HCT116 (cell line): ENCODE results near the gene USP47. TPM values are rescaled to one million over a fixed set of nuclear protein-coding genes. Genes with fewer than 3 reads are reported as not detected.

Experiments
- ATAC-seq: fragments of 200-7000 bp; cut with Tn5 transposase; 2 replicates; pipeline ENCODE4 v1.9.1; 2020; ENCODE audit warnings: mild to moderate bottlenecking, moderate library complexity
- BruUV-seq: library from RNA; stranded (reverse); fragments of 400-500 nt; replicated peaks from 2 replicates; lab custom pipeline; 2021; lab: Mats Ljungman, UMichigan
- CTCF ChIA-PET: fragments of 300-600 bp; sonication (Branson Sonifier 250); formaldehyde crosslinking; loops from one replicate; lab custom pipeline; 2021; ENCODE audit warnings: antibody characterized with exemption; lab: Charles Lee
- POLR2A ChIA-PET: fragments of 300-600, 350-600 bp; sonication (Branson Sonifier 250); formaldehyde crosslinking; loops from one replicate; lab custom pipeline; 2021; ENCODE audit warnings: antibody characterized with exemption; lab: Charles Lee
- RAD21 ChIA-PET, 2 experiments: fragments of 300-600 bp; sonication (Branson Sonifier 250); formaldehyde crosslinking; loops; one replicate each; lab custom pipeline; 2023; ENCODE audit warnings: low total read pairs in 2 of 2; ENCODE audit not compliant: uncharacterized antibody in 2 of 2, unreplicated experiment in 2 of 2, low non-redundant PET in 1 of 2; lab: Charles Lee
- DNase-seq: peaks from one replicate; pipeline ENCODE4 v3.0.0-alpha.2; 2010; ENCODE audit warnings: low read depth, low spot score
- H2AFZ ChIP-seq: fragments of 200-600 bp; shearing (Covaris generic), sonication (generic); 2 replicates; pipeline ENCODE4 v1.6.1; 2017; ENCODE audit warnings: low read depth, mixed run types, mixed read lengths, antibody characterized with exemption, low read length; ENCODE audit not compliant: poor library complexity, severe bottlenecking
- H3K27ac ChIP-seq: 2 replicates; pipeline ENCODE4 v1.5.1; 2012; ENCODE audit warnings: low read depth, low read length
- H3K27me3 ChIP-seq: fragments of 200-600 bp; sonication (generic); 2 replicates; pipeline ENCODE4 v1.6.1; 2016; ENCODE audit warnings: mixed run types, low read length, mixed read lengths; ENCODE audit not compliant: insufficient read depth
- H3K36me3 ChIP-seq, 2 experiments: fragments of 200-500 bp in 1 of 2; fragments of 200-600 bp in 1 of 2; sonication (Bioruptor generic) in 1 of 2; sonication (generic) in 1 of 2; 2 replicates each; pipeline versions ENCODE4 v1.5.1 to v1.6.1; 2014 to 2016; ENCODE audit warnings: low read length in 2 of 2, inconsistent platforms in 1 of 2, mixed read lengths in 1 of 2, mixed run types in 1 of 2; ENCODE audit not compliant: insufficient read depth in 2 of 2, control insufficient read depth in 1 of 2
- H3K4me1 ChIP-seq, 2 experiments: fragments of 200-600 bp in 1 of 2; sonication (generic) in 1 of 2; 2 replicates each; pipeline versions ENCODE4 v1.5.1 to v1.6.1; 2012 to 2017; ENCODE audit warnings: low read length in 2 of 2, inconsistent platforms in 1 of 2, mild to moderate bottlenecking in 1 of 2, mixed read lengths in 1 of 2, mixed run types in 1 of 2, moderate library complexity in 1 of 2; ENCODE audit not compliant: insufficient read depth in 2 of 2, control insufficient read depth in 1 of 2
- H3K4me2 ChIP-seq: fragments of 200-600 bp; sonication (generic); 2 replicates; pipeline ENCODE4 v1.6.1; 2017; ENCODE audit warnings: mixed run types, low read length, mixed read lengths
- H3K4me3 ChIP-seq, 2 experiments: fragments of 200-600 bp in 1 of 2; sonication (generic) in 1 of 2; replicated peaks in 1 of 2; 2 replicates each; pipeline ENCODE4 v1.5.1; 2011 to 2016; ENCODE audit warnings: low read length in 2 of 2, control low read depth in 1 of 2, low read depth in 1 of 2, mild to moderate bottlenecking in 1 of 2, mixed read lengths in 1 of 2, mixed run types in 1 of 2
- H3K79me2 ChIP-seq: fragments of 200-600 bp; sonication (generic); 2 replicates; pipeline ENCODE4 v1.6.1; 2017; ENCODE audit warnings: mild to moderate bottlenecking, mixed run types, low read length, moderate library complexity, mixed read lengths; ENCODE audit not compliant: insufficient read depth
- H3K9ac ChIP-seq: fragments of 200-600 bp; sonication (generic); 2 replicates; pipeline ENCODE4 v1.6.1; 2016; ENCODE audit warnings: low read length, mixed read lengths
- H3K9me2 ChIP-seq: fragments of 200-600 bp; sonication (generic), shearing (Covaris generic); 2 replicates; pipeline ENCODE4 v1.6.1; 2017; ENCODE audit warnings: mixed run types, mild to moderate bottlenecking, moderate library complexity; ENCODE audit not compliant: insufficient read depth
- H3K9me3 ChIP-seq, 2 experiments: fragments of 200-500 bp in 1 of 2; fragments of 200-600 bp in 1 of 2; sonication (Bioruptor generic) in 1 of 2; sonication (generic) in 1 of 2; 2 replicates each; pipeline ENCODE4 v1.6.1; 2014 to 2017; ENCODE audit warnings: low read length in 2 of 2, mixed read lengths in 2 of 2, inconsistent platforms in 1 of 2, low read depth in 1 of 2, mild to moderate bottlenecking in 1 of 2, mixed run types in 1 of 2, moderate library complexity in 1 of 2; ENCODE audit not compliant: control insufficient read depth in 1 of 2, insufficient read depth in 1 of 2
- H4K20me1 ChIP-seq: fragments of 200-600 bp; sonication (generic), shearing (Covaris generic); 2 replicates; pipeline ENCODE4 v1.6.1; 2017; ENCODE audit warnings: mixed run types, mild to moderate bottlenecking, moderate library complexity; ENCODE audit not compliant: insufficient read depth
- CBX3 ChIP-seq: IDR thresholded peaks from 2 replicates; pipeline ENCODE4 v1.6.1; 2012; ENCODE audit warnings: low read depth
- CEBPB ChIP-seq: IDR thresholded peaks from 2 replicates; pipeline ENCODE4 v1.6.1; 2012; ENCODE audit warnings: low read depth
- EGR1 ChIP-seq: IDR thresholded peaks from 2 replicates; pipeline ENCODE4 v1.6.1; 2012; ENCODE audit warnings: low read depth
- ELF1 ChIP-seq: IDR thresholded peaks from 2 replicates; pipeline ENCODE4 v1.6.1; 2012; ENCODE audit warnings: low read depth, borderline replicate concordance
- EZH2 ChIP-seq: fragments of 200-600 bp; sonication (generic); IDR thresholded peaks from 2 replicates; pipeline ENCODE4 v1.6.1; 2017; ENCODE audit warnings: antibody characterized with exemption, mixed run types
- EZH2phosphoT487 ChIP-seq: fragments of 200-600 bp; IDR thresholded peaks from 2 replicates; pipeline ENCODE4 v1.6.1; 2018; ENCODE audit warnings: antibody characterized with exemption, borderline replicate concordance
- FOSL1 ChIP-seq: IDR thresholded peaks from 2 replicates; pipeline ENCODE4 v1.6.1; 2012; ENCODE audit warnings: low read depth
- JUND ChIP-seq: IDR thresholded peaks from 2 replicates; pipeline ENCODE4 v1.6.1; 2012
- POLR2AphosphoS5 ChIP-seq: IDR thresholded peaks from 2 replicates; pipeline ENCODE4 v1.6.1; 2011; ENCODE audit warnings: mild to moderate bottlenecking, low read depth, low read length, moderate library complexity
- RAD21 ChIP-seq: IDR thresholded peaks from 2 replicates; pipeline ENCODE4 v1.6.1; 2012; ENCODE audit warnings: low read depth, mild to moderate bottlenecking
- SIN3A ChIP-seq: IDR thresholded peaks from 2 replicates; pipeline ENCODE4 v1.6.1; 2012; ENCODE audit warnings: low read depth
- TCF7L2 ChIP-seq: IDR thresholded peaks from 2 replicates; pipeline ENCODE4 v1.7.0; 2011; ENCODE audit warnings: borderline replicate concordance, inconsistent platforms; ENCODE audit not compliant: insufficient read depth, insufficient read length; ENCODE audit errors: extremely low read depth
- YY1 ChIP-seq: IDR thresholded peaks from 2 replicates; pipeline ENCODE4 v1.6.1; 2011; ENCODE audit warnings: low read length, low read depth, moderate library complexity, mild to moderate bottlenecking; ENCODE audit not compliant: insufficient replicate concordance; ENCODE audit errors: extremely low read depth
- ZFX ChIP-seq: fragments of 450-650 bp; IDR thresholded peaks from 2 replicates; pipeline ENCODE4 v1.6.1; 2017
- ZNF274 ChIP-seq: fragments of 200-500 bp; sonication (Bioruptor generic); IDR thresholded peaks from 2 replicates; pipeline ENCODE4 v1.6.1; 2014; ENCODE audit warnings: mild to moderate bottlenecking, low read depth, low read length, inconsistent platforms
- intact Hi-C: fragments of 100-400 bp; cut with micrococcal nuclease; formaldehyde crosslinking; loops from 2 replicates; pipeline ENCODE4 v1.10.0; 2022
- total RNA-seq: library from RNA; stranded (reverse); gene quantifications from one replicate; pipeline ENCODE4 v1.2.1, GENCODE V29; 2021; ENCODE audit not compliant: unreplicated experiment
- TF ChIP-seq, protein P1 (sequence below): IDR thresholded peaks from 2 replicates; pipeline ENCODE4 v1.6.1; 2011; ENCODE audit warnings: mild to moderate bottlenecking, low read length, moderate library complexity; ENCODE audit not compliant: insufficient replicate concordance; ENCODE audit errors: extremely low read depth
- TF ChIP-seq, protein P2 (sequence below), 3 experiments: fragments of 200-600 bp in 1 of 3; sonication (generic) in 1 of 3; IDR thresholded peaks in 2 of 3; conservative IDR thresholded peaks in 1 of 3; 2 replicates each; pipeline ENCODE4 v1.5.1; 2012 to 2017; ENCODE audit warnings: low read depth in 2 of 3, low read length in 2 of 3, antibody characterized with exemption in 1 of 3, borderline replicate concordance in 1 of 3, control low read depth in 1 of 3, mild to moderate bottlenecking in 1 of 3, mixed read lengths in 1 of 3, mixed run types in 1 of 3, moderate library complexity in 1 of 3; ENCODE audit not compliant: insufficient read depth in 1 of 3
- TF ChIP-seq, protein P3 (sequence below): IDR thresholded peaks from 2 replicates; pipeline ENCODE4 v1.6.1; 2012; ENCODE audit warnings: low read depth
- TF ChIP-seq, protein P4 (sequence below): IDR thresholded peaks from 2 replicates; pipeline ENCODE4 v1.6.1; 2012

USP47 gene
- total RNA-seq, 1 experiment from 2014 or later, result 18.9 TPM

DNA sequence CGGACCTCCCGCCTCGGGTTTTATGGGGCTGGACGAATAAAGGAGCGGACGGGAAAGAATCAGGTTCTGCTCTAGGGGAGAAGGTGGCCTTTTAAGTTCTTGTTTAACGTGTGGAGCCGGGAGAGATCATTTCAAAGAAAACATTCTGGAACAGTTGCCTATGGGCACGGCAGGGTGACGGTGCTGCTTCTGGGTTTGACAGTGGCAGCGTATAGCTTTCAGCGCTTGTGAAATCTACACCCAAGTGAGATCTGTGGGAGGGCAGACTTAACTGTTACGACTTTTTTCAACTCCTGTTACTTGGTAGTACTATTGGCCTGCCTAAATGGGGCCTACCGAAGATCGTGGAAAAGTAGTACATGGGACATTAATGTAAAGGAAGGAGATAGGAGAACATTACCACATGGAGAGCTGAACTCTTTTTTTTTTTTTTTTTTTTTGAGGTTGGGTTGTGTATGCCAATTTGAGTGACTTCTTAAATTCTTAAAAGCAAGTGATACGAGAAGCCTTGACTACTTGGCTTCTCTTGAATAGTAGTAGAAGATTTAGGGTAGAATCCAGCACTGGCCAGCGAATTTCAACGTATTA, 743 bp downstream of the USP47 start:
- Histone ChIP-seq H3K4me1 (peaks cover 32 to 42% of the 10 kb centered on the region in 2 experiments), H3K27ac (peak overlapping the region; percentile 97), H3K36me3 (no peaks in the 10 kb centered on the region), H2AFZ (no peak overlapping the region), H3K9ac (peak overlapping the region; percentile 86), H3K79me2 (peaks cover 57% of the 10 kb centered on the region), H3K27me3 (no peaks in the 10 kb centered on the region), H3K9me2 (no peaks in the 10 kb centered on the region), H4K20me1 (peaks cover 6% of the 10 kb centered on the region; the same call in 1 of the 2 replicates), H3K4me2 (peak overlapping the region; percentile 89), H3K9me3 (no peaks in the 10 kb centered on the region), H3K4me3 (peak overlapping the region; percentile 81 to 88)
- DNase-seq (peak; percentile 53), ATAC-seq (peak; percentile 53)
- ChIA-PET CTCF (interaction anchor here (0.9 kb wide), 1 partner anchor 14 kb away, joined by 3 read pairs; no protein-coding TSS in a partner anchor), POLR2A (interaction anchor here (1.4 kb wide), 1 partner anchor 31 kb away, joined by 6 read pairs; no protein-coding TSS in a partner anchor), RAD21 (interaction anchor here in 1 of 2 experiments (0.7 kb wide), 1 partner anchor 769 kb away, joined by 6 read pairs; no protein-coding TSS in a partner anchor)
- TSS peak; percentile 45 for BruUV-seq
- intact Hi-C loops, result no loop called here
- TF ChIP-seq, protein P1, sequence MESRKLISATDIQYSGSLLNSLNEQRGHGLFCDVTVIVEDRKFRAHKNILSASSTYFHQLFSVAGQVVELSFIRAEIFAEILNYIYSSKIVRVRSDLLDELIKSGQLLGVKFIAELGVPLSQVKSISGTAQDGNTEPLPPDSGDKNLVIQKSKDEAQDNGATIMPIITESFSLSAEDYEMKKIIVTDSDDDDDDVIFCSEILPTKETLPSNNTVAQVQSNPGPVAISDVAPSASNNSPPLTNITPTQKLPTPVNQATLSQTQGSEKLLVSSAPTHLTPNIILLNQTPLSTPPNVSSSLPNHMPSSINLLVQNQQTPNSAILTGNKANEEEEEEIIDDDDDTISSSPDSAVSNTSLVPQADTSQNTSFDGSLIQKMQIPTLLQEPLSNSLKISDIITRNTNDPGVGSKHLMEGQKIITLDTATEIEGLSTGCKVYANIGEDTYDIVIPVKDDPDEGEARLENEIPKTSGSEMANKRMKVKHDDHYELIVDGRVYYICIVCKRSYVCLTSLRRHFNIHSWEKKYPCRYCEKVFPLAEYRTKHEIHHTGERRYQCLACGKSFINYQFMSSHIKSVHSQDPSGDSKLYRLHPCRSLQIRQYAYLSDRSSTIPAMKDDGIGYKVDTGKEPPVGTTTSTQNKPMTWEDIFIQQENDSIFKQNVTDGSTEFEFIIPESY, result no peak
- TF ChIP-seq EZH2phosphoT487 (no peak), POLR2AphosphoS5 (peak; percentile 29; the same call in 1 of the 2 replicates), JUND (no peak), FOSL1 (no peak), YY1 (no peak), EZH2 (no peak), RAD21 (no peak), ZNF274 (no peak), TCF7L2 (no peak), ELF1 (no peak), EGR1 (no peak), ZFX (0 out of 2 replicates have a peak, but pooled peaks have one; percentile 60), SIN3A (0 out of 2 replicates have a peak, but pooled peaks have one; percentile 22), CEBPB (0 out of 2 replicates have a peak, but pooled peaks have one; percentile 25), CBX3 (no peak)
- TF ChIP-seq, protein P2, sequence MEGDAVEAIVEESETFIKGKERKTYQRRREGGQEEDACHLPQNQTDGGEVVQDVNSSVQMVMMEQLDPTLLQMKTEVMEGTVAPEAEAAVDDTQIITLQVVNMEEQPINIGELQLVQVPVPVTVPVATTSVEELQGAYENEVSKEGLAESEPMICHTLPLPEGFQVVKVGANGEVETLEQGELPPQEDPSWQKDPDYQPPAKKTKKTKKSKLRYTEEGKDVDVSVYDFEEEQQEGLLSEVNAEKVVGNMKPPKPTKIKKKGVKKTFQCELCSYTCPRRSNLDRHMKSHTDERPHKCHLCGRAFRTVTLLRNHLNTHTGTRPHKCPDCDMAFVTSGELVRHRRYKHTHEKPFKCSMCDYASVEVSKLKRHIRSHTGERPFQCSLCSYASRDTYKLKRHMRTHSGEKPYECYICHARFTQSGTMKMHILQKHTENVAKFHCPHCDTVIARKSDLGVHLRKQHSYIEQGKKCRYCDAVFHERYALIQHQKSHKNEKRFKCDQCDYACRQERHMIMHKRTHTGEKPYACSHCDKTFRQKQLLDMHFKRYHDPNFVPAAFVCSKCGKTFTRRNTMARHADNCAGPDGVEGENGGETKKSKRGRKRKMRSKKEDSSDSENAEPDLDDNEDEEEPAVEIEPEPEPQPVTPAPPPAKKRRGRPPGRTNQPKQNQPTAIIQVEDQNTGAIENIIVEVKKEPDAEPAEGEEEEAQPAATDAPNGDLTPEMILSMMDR (IDR thresholded peaks at IDR 0.05 in 2 of 3, conservative IDR thresholded peaks at IDR 0.05 in 1 of 3; ENCODE audit: borderline replicate concordance in 1 of 3, insufficient read depth in 1 of 3, low read depth in 2 of 3, low read length in 2 of 3), result no peak
- TF ChIP-seq, protein P3, sequence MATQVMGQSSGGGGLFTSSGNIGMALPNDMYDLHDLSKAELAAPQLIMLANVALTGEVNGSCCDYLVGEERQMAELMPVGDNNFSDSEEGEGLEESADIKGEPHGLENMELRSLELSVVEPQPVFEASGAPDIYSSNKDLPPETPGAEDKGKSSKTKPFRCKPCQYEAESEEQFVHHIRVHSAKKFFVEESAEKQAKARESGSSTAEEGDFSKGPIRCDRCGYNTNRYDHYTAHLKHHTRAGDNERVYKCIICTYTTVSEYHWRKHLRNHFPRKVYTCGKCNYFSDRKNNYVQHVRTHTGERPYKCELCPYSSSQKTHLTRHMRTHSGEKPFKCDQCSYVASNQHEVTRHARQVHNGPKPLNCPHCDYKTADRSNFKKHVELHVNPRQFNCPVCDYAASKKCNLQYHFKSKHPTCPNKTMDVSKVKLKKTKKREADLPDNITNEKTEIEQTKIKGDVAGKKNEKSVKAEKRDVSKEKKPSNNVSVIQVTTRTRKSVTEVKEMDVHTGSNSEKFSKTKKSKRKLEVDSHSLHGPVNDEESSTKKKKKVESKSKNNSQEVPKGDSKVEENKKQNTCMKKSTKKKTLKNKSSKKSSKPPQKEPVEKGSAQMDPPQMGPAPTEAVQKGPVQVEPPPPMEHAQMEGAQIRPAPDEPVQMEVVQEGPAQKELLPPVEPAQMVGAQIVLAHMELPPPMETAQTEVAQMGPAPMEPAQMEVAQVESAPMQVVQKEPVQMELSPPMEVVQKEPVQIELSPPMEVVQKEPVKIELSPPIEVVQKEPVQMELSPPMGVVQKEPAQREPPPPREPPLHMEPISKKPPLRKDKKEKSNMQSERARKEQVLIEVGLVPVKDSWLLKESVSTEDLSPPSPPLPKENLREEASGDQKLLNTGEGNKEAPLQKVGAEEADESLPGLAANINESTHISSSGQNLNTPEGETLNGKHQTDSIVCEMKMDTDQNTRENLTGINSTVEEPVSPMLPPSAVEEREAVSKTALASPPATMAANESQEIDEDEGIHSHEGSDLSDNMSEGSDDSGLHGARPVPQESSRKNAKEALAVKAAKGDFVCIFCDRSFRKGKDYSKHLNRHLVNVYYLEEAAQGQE, result no peak
- TF ChIP-seq, protein P4, sequence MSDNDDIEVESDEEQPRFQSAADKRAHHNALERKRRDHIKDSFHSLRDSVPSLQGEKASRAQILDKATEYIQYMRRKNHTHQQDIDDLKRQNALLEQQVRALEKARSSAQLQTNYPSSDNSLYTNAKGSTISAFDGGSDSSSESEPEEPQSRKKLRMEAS, result no peak
